IMR-90 (cell line): ENCODE measurements around the gene PLGRKT. TPM values are rescaled to one million over a fixed set of nuclear protein-coding genes. Genes with fewer than 3 reads are reported as not detected.
"Not testable (repeated sequence)": the region's sequence is repeated elsewhere in the genome, so short reads cannot be mapped to it uniquely, and the experiment has no call there.

Experiments
- ATAC-seq: fragments of 200-7000 bp; cut with Tn5 transposase; 2 replicates; pipeline ENCODE4 v1.9.1; 2020; ENCODE audit warnings: low read depth, mild to moderate bottlenecking, moderate library complexity
- BruUV-seq: library from RNA; stranded (reverse); fragments of 400-500 nt; replicated peaks from 2 replicates; lab custom pipeline; 2021; lab: Mats Ljungman, UMichigan
- CTCF ChIA-PET: fragments of 300-600 bp; formaldehyde crosslinking; extraction: SDS; loops from one replicate; lab custom pipeline; 2021; ENCODE audit warnings: antibody characterized with exemption; lab: Yijun Ruan, JAX
- POLR2A ChIA-PET: fragments of 300-600 bp; sonication (Branson Sonifier 250); formaldehyde crosslinking; loops from one replicate; lab custom pipeline; 2022; ENCODE audit warnings: antibody characterized with exemption; ENCODE audit not compliant: unreplicated experiment; lab: Charles Lee
- DNase-seq: peaks from one replicate; pipeline ENCODE4 v3.0.0; 2013
- H2AFZ ChIP-seq: replicated peaks from 2 replicates; pipeline ENCODE3; 2013; ENCODE audit warnings: low read length, mild to moderate bottlenecking; ENCODE audit not compliant: poor library complexity
- H2AK5ac ChIP-seq: 2 replicates; pipeline ENCODE4 v1.6.1; 2013; ENCODE audit warnings: low read depth, low read length, inconsistent platforms
- H2AK9ac ChIP-seq: replicated peaks from 2 replicates; pipeline ENCODE3; 2013; ENCODE audit warnings: mild to moderate bottlenecking, low read depth, low read length, moderate library complexity; ENCODE audit not compliant: poor library complexity
- H2BK120ac ChIP-seq: 2 replicates; pipeline ENCODE4 v1.6.1; 2013; ENCODE audit warnings: low read depth, low read length, inconsistent platforms
- H2BK15ac ChIP-seq: 3 replicates; pipeline ENCODE4 v1.6.1; 2013; ENCODE audit warnings: low read depth, low read length, inconsistent platforms
- H2BK20ac ChIP-seq: 2 replicates; pipeline ENCODE4 v1.6.1; 2013; ENCODE audit warnings: low read depth, mild to moderate bottlenecking, inconsistent platforms, low read length, moderate library complexity
- H2BK5ac ChIP-seq: 2 replicates; pipeline ENCODE4 v1.6.1; 2013; ENCODE audit warnings: mild to moderate bottlenecking, low read depth, low read length, inconsistent platforms; ENCODE audit not compliant: poor library complexity, severe bottlenecking
- H3K14ac ChIP-seq: replicated peaks from 2 replicates; pipeline ENCODE4 v1.6.1; 2013; ENCODE audit warnings: low read depth, low read length, inconsistent platforms
- H3K18ac ChIP-seq: 2 replicates; pipeline ENCODE4 v1.6.1; 2013; ENCODE audit warnings: low read depth, low read length, control low read depth
- H3K23ac ChIP-seq: 2 replicates; pipeline ENCODE4 v1.6.1; 2013; ENCODE audit warnings: low read depth, low read length, inconsistent platforms
- H3K27ac ChIP-seq: 2 replicates; pipeline ENCODE4 v1.5.1; 2013; ENCODE audit warnings: mild to moderate bottlenecking, control low read depth, low read length; ENCODE audit not compliant: insufficient read depth
- H3K27me3 ChIP-seq: 2 replicates; pipeline ENCODE4 v1.6.1; 2013; ENCODE audit warnings: low read length; ENCODE audit not compliant: control insufficient read depth, insufficient read depth
- H3K36me3 ChIP-seq: 2 replicates; pipeline ENCODE4 v1.6.1; 2013; ENCODE audit warnings: low read length, mixed read lengths; ENCODE audit not compliant: control insufficient read depth, insufficient read depth
- H3K4ac ChIP-seq: 2 replicates; pipeline ENCODE4 v1.6.1; 2013; ENCODE audit warnings: low read depth, low read length, inconsistent platforms
- H3K4me1 ChIP-seq: 2 replicates; pipeline ENCODE4 v1.6.1; 2013; ENCODE audit warnings: low read length, mixed read lengths; ENCODE audit not compliant: control insufficient read depth, insufficient read depth
- H3K4me2 ChIP-seq: 2 replicates; pipeline ENCODE4 v1.6.1; 2013; ENCODE audit warnings: low read depth, mild to moderate bottlenecking, control low read depth, low read length, moderate library complexity
- H3K4me3 ChIP-seq: 2 replicates; pipeline ENCODE4 v1.5.1; 2013; ENCODE audit warnings: low read depth, mild to moderate bottlenecking, control low read depth, low read length, moderate library complexity; ENCODE audit not compliant: insufficient read depth
- H3K56ac ChIP-seq: 2 replicates; pipeline ENCODE4 v1.6.1; 2013; ENCODE audit warnings: low read length, inconsistent platforms; ENCODE audit not compliant: insufficient read depth; ENCODE audit errors: extremely low read depth
- H3K79me1 ChIP-seq, 2 experiments: 2 replicates each; pipeline ENCODE4 v1.6.1; 2013; ENCODE audit warnings: low read length in 2 of 2, inconsistent platforms in 1 of 2, low read depth in 1 of 2
- H3K9ac ChIP-seq: 2 replicates; pipeline ENCODE4 v1.6.1; 2013; ENCODE audit warnings: low read depth, low read length, control low read depth
- H3K9me1 ChIP-seq: 2 replicates; pipeline ENCODE4 v1.6.1; 2013; ENCODE audit warnings: low read length, inconsistent platforms; ENCODE audit not compliant: insufficient read depth
- H3K9me3 ChIP-seq: 2 replicates; pipeline ENCODE4 v1.6.1; 2013; ENCODE audit warnings: low read length; ENCODE audit not compliant: control insufficient read depth, insufficient read depth
- H4K20me1 ChIP-seq: 2 replicates; pipeline ENCODE4 v1.6.1; 2013; ENCODE audit warnings: low read length, inconsistent platforms; ENCODE audit not compliant: insufficient read depth
- H4K5ac ChIP-seq: 2 replicates; pipeline ENCODE4 v1.6.1; 2013; ENCODE audit warnings: mild to moderate bottlenecking, low read depth, low read length, control low read depth
- H4K8ac ChIP-seq, 2 experiments: 2 replicates each; pipeline ENCODE4 v1.6.1; 2013; ENCODE audit warnings: low read depth in 2 of 2, low read length in 2 of 2, control low read depth in 1 of 2, inconsistent platforms in 1 of 2
- H4K91ac ChIP-seq: 2 replicates; pipeline ENCODE4 v1.6.1; 2013; ENCODE audit warnings: low read depth, low read length, inconsistent platforms; ENCODE audit not compliant: insufficient read depth
- WGBS, 2 experiments: methylation state at CpG; one replicate each; pipeline versions ENCODE4 v1.1.5 to v1.1.7; 2013; ENCODE audit warnings: missing lambda C conversion rate in 2 of 2; ENCODE audit not compliant: insufficient read length in 1 of 2; ENCODE audit errors: extremely low coverage in 2 of 2; 5-methylcytosine and 5-hydroxymethylcytosine counted together
- dilution Hi-C: fragments of 300-500 bp; cut with HindIII; formaldehyde crosslinking; loops from one replicate; pipeline ENCODE4 v1.14.3; 2018; ENCODE audit warnings: low sequenced_read_pairs; ENCODE audit not compliant: unreplicated experiment
- in situ Hi-C: fragments of 300-500 bp; cut with MboI; formaldehyde crosslinking; loops from 3 replicates; pipeline ENCODE4 v1.14.3; 2019; ENCODE audit warnings: low sequenced_read_pairs, inconsistent platforms, mixed read lengths
- intact Hi-C: fragments of 100-400 bp; cut with micrococcal nuclease; formaldehyde crosslinking; loops from 2 replicates; pipeline ENCODE4 v1.10.0; 2022
- polyA plus RNA-seq, 3 experiments: library from polyadenylated mRNA; depleted of rRNA; stranded (reverse); fragments of >200 nt; gene quantifications; 2 replicates each; pipeline ENCODE4 v1.2.3, GENCODE V29; 2012; ENCODE audit warnings: low replicate concordance in 1 of 3
- total RNA-seq: library from RNA; depleted of rRNA; stranded (reverse); fragments of >200 nt; gene quantifications from 2 replicates; pipeline ENCODE4 v1.2.3, GENCODE V29; 2012

PLGRKT gene
- total and polyA plus RNA-seq, 2 of the 4 experiments (the other 2 are of a cell fraction) = 10.8 to 12.7 TPM

- CTCF ChIA-PET, H2AK9ac ChIP-seq, H3K4me2 ChIP-seq, H2BK15ac ChIP-seq, H4K5ac ChIP-seq, H4K91ac ChIP-seq, dilution Hi-C loops, H3K14ac ChIP-seq, H3K23ac ChIP-seq, H2BK20ac ChIP-seq, POLR2A ChIA-PET, H3K36me3 ChIP-seq, H3K56ac ChIP-seq, H4K8ac ChIP-seq, ATAC-seq, H3K9me1 ChIP-seq, H3K18ac ChIP-seq, H3K4ac ChIP-seq, H3K27me3 ChIP-seq, BruUV-seq, H3K27ac ChIP-seq, H3K4me3 ChIP-seq, DNase-seq, H3K9me3 ChIP-seq, H2AFZ ChIP-seq, H3K9ac ChIP-seq, H4K20me1 ChIP-seq, H2BK120ac ChIP-seq, H3K4me1 ChIP-seq, H2BK5ac ChIP-seq, intact Hi-C loops, H2AK5ac ChIP-seq: not testable (repeated sequence)
- WGBS, 2 experiments = 100% methylated on average over 2 of the region's 24 CpGs; no CpG with 5 or more reads in 1 of the 2 experiments
- peaks cover 0 to 13% of the 10 kb centered on the region in 2 experiments; a peak in 2 of 4 replicates for H3K79me1 ChIP-seq
- in situ Hi-C loops = loop anchor here (25.0 kb wide), 1 partner anchor 671 kb away; no protein-coding TSS in a partner anchor
These were observed 4.8 kb downstream of the PLGRKT start for GRCh38 chr9:5432890-5433289.
